ENCODE data around the gene PLCD1. TPM values are rescaled to one million over a fixed set of nuclear protein-coding genes. Genes with fewer than 3 reads are reported as not detected.

PLCD1 gene
- total RNA-seq, 6 experiments from 2014 or later: 11.1 to 22.4 (median 17.6) TPM

DNA sequence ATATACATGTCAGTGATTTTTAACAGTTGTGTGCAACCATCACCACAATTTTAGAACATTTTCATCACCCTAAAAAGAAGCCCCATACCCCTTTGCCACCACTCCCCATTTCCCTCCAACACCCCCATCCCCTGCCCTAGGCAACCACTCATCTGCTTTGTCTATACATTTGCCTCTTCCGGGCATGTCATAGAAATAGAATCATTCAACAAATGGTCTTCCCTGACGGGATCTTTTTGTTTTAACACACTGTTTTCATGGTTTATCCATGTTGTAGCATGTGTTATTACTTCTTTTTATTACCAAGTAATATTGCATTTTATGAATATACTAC lies 34.8 kb downstream of the PLCD1 start:
- TF ChIP-seq, protein P1, sequence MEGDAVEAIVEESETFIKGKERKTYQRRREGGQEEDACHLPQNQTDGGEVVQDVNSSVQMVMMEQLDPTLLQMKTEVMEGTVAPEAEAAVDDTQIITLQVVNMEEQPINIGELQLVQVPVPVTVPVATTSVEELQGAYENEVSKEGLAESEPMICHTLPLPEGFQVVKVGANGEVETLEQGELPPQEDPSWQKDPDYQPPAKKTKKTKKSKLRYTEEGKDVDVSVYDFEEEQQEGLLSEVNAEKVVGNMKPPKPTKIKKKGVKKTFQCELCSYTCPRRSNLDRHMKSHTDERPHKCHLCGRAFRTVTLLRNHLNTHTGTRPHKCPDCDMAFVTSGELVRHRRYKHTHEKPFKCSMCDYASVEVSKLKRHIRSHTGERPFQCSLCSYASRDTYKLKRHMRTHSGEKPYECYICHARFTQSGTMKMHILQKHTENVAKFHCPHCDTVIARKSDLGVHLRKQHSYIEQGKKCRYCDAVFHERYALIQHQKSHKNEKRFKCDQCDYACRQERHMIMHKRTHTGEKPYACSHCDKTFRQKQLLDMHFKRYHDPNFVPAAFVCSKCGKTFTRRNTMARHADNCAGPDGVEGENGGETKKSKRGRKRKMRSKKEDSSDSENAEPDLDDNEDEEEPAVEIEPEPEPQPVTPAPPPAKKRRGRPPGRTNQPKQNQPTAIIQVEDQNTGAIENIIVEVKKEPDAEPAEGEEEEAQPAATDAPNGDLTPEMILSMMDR (IDR thresholded peaks at IDR 0.05): no peak
- peak overlapping the region; percentile 94 for H3K4me3 Mint-ChIP-seq
- no peaks in the 10 kb centered on the region for H3K9me3 Mint-ChIP-seq
- peak overlapping the region; percentile 95 for H3K27ac Mint-ChIP-seq
- peaks cover 49% of the 10 kb centered on the region for H3K4me1 Mint-ChIP-seq (ENCODE audit: low read depth)
- peaks cover 14% of the 10 kb centered on the region for H3K36me3 Mint-ChIP-seq (ENCODE audit: low read depth)
- DNase-seq: no peak
- H3K27me3 Mint-ChIP-seq (ENCODE audit: insufficient read depth): peaks cover 11% of the 10 kb centered on the region

DNA sequence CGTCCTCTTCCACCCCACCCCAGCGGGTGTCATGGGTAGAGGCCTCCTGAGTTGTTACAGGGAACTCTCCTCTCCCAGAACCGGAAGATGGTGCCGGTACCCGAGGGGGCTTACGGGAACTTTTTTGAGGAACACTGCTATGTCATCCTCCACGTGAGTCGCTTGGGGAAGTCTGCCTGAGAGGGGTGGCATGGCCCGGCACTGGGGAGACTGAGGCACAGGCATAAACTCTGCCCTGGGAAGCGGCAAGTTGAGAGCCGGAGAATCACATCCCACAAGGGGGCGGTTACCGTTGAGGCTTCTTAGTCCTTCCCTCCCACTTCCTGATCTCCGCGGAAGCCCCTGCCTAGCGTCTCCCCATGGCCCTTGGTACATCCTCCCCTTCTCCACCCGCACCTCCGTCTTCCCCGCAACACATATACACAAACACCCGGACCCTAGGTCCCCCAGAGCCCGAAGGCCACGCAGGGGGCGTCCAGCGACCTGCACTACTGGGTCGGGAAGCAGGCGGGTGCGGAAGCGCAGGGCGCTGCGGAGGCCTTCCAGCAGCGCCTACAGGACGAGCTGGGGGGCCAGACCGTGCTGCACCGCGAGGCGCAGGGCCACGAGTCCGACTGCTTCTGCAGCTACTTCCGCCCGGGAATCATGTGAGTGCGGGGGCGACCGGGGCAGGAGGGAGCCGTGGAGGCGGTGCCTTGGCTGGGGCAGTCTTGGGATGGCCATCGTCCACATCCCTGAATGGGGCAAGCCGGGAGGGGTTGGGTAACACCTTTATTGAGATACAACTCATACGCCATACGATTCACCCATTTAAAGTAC lies 35.4 kb downstream of the PLCD1 start:
- peaks cover 11% of the 10 kb centered on the region for H3K27me3 Mint-ChIP-seq (ENCODE audit: insufficient read depth)
- peaks cover 10% of the 10 kb centered on the region for H3K36me3 Mint-ChIP-seq (ENCODE audit: low read depth)
- H3K4me1 Mint-ChIP-seq (ENCODE audit: low read depth): peaks cover 44% of the 10 kb centered on the region
- peak overlapping the region; percentile 95 for H3K27ac Mint-ChIP-seq
- H3K9me3 Mint-ChIP-seq: no peaks in the 10 kb centered on the region
- H3K4me3 Mint-ChIP-seq: peak overlapping the region; percentile 94
- peak; percentile 68 for DNase-seq
- TF ChIP-seq, protein P1 (IDR thresholded peaks at IDR 0.05): peak; percentile 51; the same call in 1 of the 2 replicates

DNA sequence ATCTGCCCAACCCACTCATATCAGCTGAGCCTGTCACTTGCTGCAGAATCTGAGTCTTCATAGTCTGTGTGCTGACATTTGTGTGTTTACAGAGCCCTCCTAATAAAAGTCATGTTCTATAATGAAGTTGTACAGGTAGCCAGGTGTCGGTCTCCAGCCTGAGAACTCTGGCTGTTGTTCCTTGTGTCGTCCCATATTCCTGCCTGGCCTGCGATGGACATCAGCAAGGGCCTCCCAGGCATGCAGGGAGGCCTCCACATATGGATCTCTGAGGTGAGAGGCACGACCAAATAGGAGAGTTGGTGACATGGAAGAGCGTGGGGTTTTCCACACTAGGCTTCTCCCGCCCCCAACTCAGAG lies 36.0 kb downstream of the PLCD1 start:
- H3K4me3 Mint-ChIP-seq: peak overlapping the region; percentile 94
- TF ChIP-seq, protein P1 (IDR thresholded peaks at IDR 0.05): no peak
- peak overlapping the region; percentile 95 for H3K27ac Mint-ChIP-seq
- peaks cover 11% of the 10 kb centered on the region for H3K27me3 Mint-ChIP-seq (ENCODE audit: insufficient read depth)
- H3K9me3 Mint-ChIP-seq: no peaks in the 10 kb centered on the region
- no peak for DNase-seq
- H3K4me1 Mint-ChIP-seq (ENCODE audit: low read depth): peaks cover 41% of the 10 kb centered on the region
- peaks cover 10% of the 10 kb centered on the region for H3K36me3 Mint-ChIP-seq (ENCODE audit: low read depth)

DNA sequence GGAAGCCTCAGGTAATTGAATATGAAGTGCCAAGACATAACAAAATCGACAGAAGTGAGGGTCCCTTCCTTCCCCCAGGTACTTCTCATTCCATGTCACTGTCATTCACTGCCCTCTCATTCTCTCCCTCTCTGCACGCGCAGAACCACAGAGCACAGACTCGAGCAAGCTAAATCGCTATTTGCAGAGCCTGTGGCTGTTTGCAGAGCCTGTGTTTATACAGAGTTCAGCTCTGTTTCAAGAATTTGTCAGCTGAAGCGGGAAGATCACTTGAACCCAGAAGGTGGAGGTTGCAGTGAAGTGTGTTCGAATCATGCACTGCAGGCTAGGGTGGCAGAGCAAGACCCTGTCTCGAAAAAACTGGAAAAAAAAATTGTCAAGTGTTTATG lies 36.4 kb downstream of the PLCD1 start:
- TF ChIP-seq, protein P1 (IDR thresholded peaks at IDR 0.05): no peak
- no peak overlapping the region for H3K27ac Mint-ChIP-seq
- peaks cover 11% of the 10 kb centered on the region for H3K27me3 Mint-ChIP-seq (ENCODE audit: insufficient read depth)
- peaks cover 10% of the 10 kb centered on the region for H3K36me3 Mint-ChIP-seq (ENCODE audit: low read depth)
- peaks cover 39% of the 10 kb centered on the region for H3K4me1 Mint-ChIP-seq (ENCODE audit: low read depth)
- no peak for DNase-seq
- no peak overlapping the region for H3K4me3 Mint-ChIP-seq
- H3K9me3 Mint-ChIP-seq: no peaks in the 10 kb centered on the region

DNA sequence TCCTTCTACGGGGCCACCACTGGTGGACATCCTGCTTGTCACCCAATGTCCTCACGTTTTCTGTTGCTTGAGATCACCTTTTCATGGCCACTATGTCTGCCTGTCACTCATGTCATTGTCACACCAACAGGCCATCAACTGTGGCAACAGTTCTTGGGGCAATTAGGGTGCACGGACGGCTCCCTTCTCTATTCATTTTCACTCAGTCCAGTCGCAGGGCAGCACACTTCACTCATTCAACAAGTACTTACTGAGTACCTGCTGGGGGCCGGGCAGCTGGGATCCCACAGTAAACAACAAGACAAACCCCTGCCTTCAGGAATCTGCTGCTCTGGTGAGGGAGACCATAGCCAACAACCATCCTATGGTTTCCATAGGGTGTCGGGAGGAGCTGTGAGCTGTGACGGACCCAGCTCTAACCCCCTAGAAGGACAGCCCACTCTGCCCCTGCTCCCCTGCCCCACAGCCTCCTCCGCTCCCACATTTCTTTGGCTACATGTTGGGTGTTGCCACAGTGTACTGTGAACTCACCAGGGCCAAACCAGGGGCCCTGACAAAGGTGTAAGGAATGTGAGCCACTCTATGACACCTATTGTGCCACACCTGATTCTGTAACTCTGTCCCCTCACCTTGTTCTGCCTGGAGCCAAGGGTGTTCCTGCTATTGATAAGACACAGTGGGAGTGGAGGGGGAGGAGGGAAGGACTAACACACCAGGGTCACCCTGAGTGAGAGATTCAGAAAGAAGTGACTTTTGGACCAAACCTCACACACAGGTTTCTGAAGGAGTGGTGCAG lies 37.0 kb downstream of the PLCD1 start:
- TF ChIP-seq, protein P1 (IDR thresholded peaks at IDR 0.05): no peak
- peaks cover 11% of the 10 kb centered on the region for H3K27me3 Mint-ChIP-seq (ENCODE audit: insufficient read depth)
- no peaks in the 10 kb centered on the region for H3K9me3 Mint-ChIP-seq
- peaks cover 39% of the 10 kb centered on the region for H3K4me1 Mint-ChIP-seq (ENCODE audit: low read depth)
- H3K36me3 Mint-ChIP-seq (ENCODE audit: low read depth): peaks cover 10% of the 10 kb centered on the region
- H3K27ac Mint-ChIP-seq: no peak overlapping the region
- DNase-seq: no peak
- H3K4me3 Mint-ChIP-seq: no peak overlapping the region

Measured in HFFc6 (cell line).